HCT116 (cell line): ENCODE data around the gene FNDC3A. TPM values are rescaled to one million over a fixed set of nuclear protein-coding genes. Genes with fewer than 3 reads are reported as not detected.

Experiments
- ATAC-seq: fragments of 200-7000 bp; cut with Tn5 transposase; 2 replicates; pipeline ENCODE4 v1.9.1; 2020; ENCODE audit warnings: mild to moderate bottlenecking, moderate library complexity
- BruUV-seq: library from RNA; stranded (reverse); fragments of 400-500 nt; replicated peaks from 2 replicates; lab custom pipeline; 2021; lab: Mats Ljungman, UMichigan
- CTCF ChIA-PET: fragments of 300-600 bp; sonication (Branson Sonifier 250); formaldehyde crosslinking; loops from one replicate; lab custom pipeline; 2021; ENCODE audit warnings: antibody characterized with exemption; lab: Charles Lee
- POLR2A ChIA-PET: fragments of 300-600, 350-600 bp; sonication (Branson Sonifier 250); formaldehyde crosslinking; loops from one replicate; lab custom pipeline; 2021; ENCODE audit warnings: antibody characterized with exemption; lab: Charles Lee
- RAD21 ChIA-PET, 2 experiments: fragments of 300-600 bp; sonication (Branson Sonifier 250); formaldehyde crosslinking; loops; one replicate each; lab custom pipeline; 2023; ENCODE audit warnings: low total read pairs in 2 of 2; ENCODE audit not compliant: uncharacterized antibody in 2 of 2, unreplicated experiment in 2 of 2, low non-redundant PET in 1 of 2; lab: Charles Lee
- DNase-seq: peaks from one replicate; pipeline ENCODE4 v3.0.0-alpha.2; 2010; ENCODE audit warnings: low read depth, low spot score
- H2AFZ ChIP-seq: fragments of 200-600 bp; shearing (Covaris generic), sonication (generic); 2 replicates; pipeline ENCODE4 v1.6.1; 2017; ENCODE audit warnings: low read depth, mixed run types, mixed read lengths, antibody characterized with exemption, low read length; ENCODE audit not compliant: poor library complexity, severe bottlenecking
- H3K27ac ChIP-seq: 2 replicates; pipeline ENCODE4 v1.5.1; 2012; ENCODE audit warnings: low read depth, low read length
- H3K27me3 ChIP-seq: fragments of 200-600 bp; sonication (generic); 2 replicates; pipeline ENCODE4 v1.6.1; 2016; ENCODE audit warnings: mixed run types, low read length, mixed read lengths; ENCODE audit not compliant: insufficient read depth
- H3K36me3 ChIP-seq, 2 experiments: fragments of 200-500 bp in 1 of 2; fragments of 200-600 bp in 1 of 2; sonication (Bioruptor generic) in 1 of 2; sonication (generic) in 1 of 2; 2 replicates each; pipeline versions ENCODE4 v1.5.1 to v1.6.1; 2014 to 2016; ENCODE audit warnings: low read length in 2 of 2, inconsistent platforms in 1 of 2, mixed read lengths in 1 of 2, mixed run types in 1 of 2; ENCODE audit not compliant: insufficient read depth in 2 of 2, control insufficient read depth in 1 of 2
- H3K4me1 ChIP-seq, 2 experiments: fragments of 200-600 bp in 1 of 2; sonication (generic) in 1 of 2; 2 replicates each; pipeline versions ENCODE4 v1.5.1 to v1.6.1; 2012 to 2017; ENCODE audit warnings: low read length in 2 of 2, inconsistent platforms in 1 of 2, mild to moderate bottlenecking in 1 of 2, mixed read lengths in 1 of 2, mixed run types in 1 of 2, moderate library complexity in 1 of 2; ENCODE audit not compliant: insufficient read depth in 2 of 2, control insufficient read depth in 1 of 2
- H3K4me2 ChIP-seq: fragments of 200-600 bp; sonication (generic); 2 replicates; pipeline ENCODE4 v1.6.1; 2017; ENCODE audit warnings: mixed run types, low read length, mixed read lengths
- H3K4me3 ChIP-seq, 2 experiments: fragments of 200-600 bp in 1 of 2; sonication (generic) in 1 of 2; replicated peaks in 1 of 2; 2 replicates each; pipeline ENCODE4 v1.5.1; 2011 to 2016; ENCODE audit warnings: low read length in 2 of 2, control low read depth in 1 of 2, low read depth in 1 of 2, mild to moderate bottlenecking in 1 of 2, mixed read lengths in 1 of 2, mixed run types in 1 of 2
- H3K79me2 ChIP-seq: fragments of 200-600 bp; sonication (generic); 2 replicates; pipeline ENCODE4 v1.6.1; 2017; ENCODE audit warnings: mild to moderate bottlenecking, mixed run types, low read length, moderate library complexity, mixed read lengths; ENCODE audit not compliant: insufficient read depth
- H3K9ac ChIP-seq: fragments of 200-600 bp; sonication (generic); 2 replicates; pipeline ENCODE4 v1.6.1; 2016; ENCODE audit warnings: low read length, mixed read lengths
- H3K9me2 ChIP-seq: fragments of 200-600 bp; sonication (generic), shearing (Covaris generic); 2 replicates; pipeline ENCODE4 v1.6.1; 2017; ENCODE audit warnings: mixed run types, mild to moderate bottlenecking, moderate library complexity; ENCODE audit not compliant: insufficient read depth
- H3K9me3 ChIP-seq, 2 experiments: fragments of 200-500 bp in 1 of 2; fragments of 200-600 bp in 1 of 2; sonication (Bioruptor generic) in 1 of 2; sonication (generic) in 1 of 2; 2 replicates each; pipeline ENCODE4 v1.6.1; 2014 to 2017; ENCODE audit warnings: low read length in 2 of 2, mixed read lengths in 2 of 2, inconsistent platforms in 1 of 2, low read depth in 1 of 2, mild to moderate bottlenecking in 1 of 2, mixed run types in 1 of 2, moderate library complexity in 1 of 2; ENCODE audit not compliant: control insufficient read depth in 1 of 2, insufficient read depth in 1 of 2
- H4K20me1 ChIP-seq: fragments of 200-600 bp; sonication (generic), shearing (Covaris generic); 2 replicates; pipeline ENCODE4 v1.6.1; 2017; ENCODE audit warnings: mixed run types, mild to moderate bottlenecking, moderate library complexity; ENCODE audit not compliant: insufficient read depth
- CBX3 ChIP-seq: IDR thresholded peaks from 2 replicates; pipeline ENCODE4 v1.6.1; 2012; ENCODE audit warnings: low read depth
- EGR1 ChIP-seq: IDR thresholded peaks from 2 replicates; pipeline ENCODE4 v1.6.1; 2012; ENCODE audit warnings: low read depth
- EZH2 ChIP-seq: fragments of 200-600 bp; sonication (generic); IDR thresholded peaks from 2 replicates; pipeline ENCODE4 v1.6.1; 2017; ENCODE audit warnings: antibody characterized with exemption, mixed run types
- FOSL1 ChIP-seq: IDR thresholded peaks from 2 replicates; pipeline ENCODE4 v1.6.1; 2012; ENCODE audit warnings: low read depth
- MAX ChIP-seq: IDR thresholded peaks from 2 replicates; pipeline ENCODE4 v1.6.1; 2012
- POLR2A ChIP-seq: IDR thresholded peaks from 2 replicates; pipeline ENCODE4 v1.7.0; 2011; ENCODE audit warnings: borderline replicate concordance; ENCODE audit not compliant: insufficient read depth, insufficient read length; ENCODE audit errors: extremely low read depth
- RAD21 ChIP-seq: IDR thresholded peaks from 2 replicates; pipeline ENCODE4 v1.6.1; 2012; ENCODE audit warnings: low read depth, mild to moderate bottlenecking
- REST ChIP-seq: IDR thresholded peaks from 2 replicates; pipeline ENCODE4 v1.6.1; 2012; ENCODE audit warnings: low read depth
- SRF ChIP-seq: IDR thresholded peaks from 2 replicates; pipeline ENCODE4 v1.6.1; 2012; ENCODE audit warnings: low read depth
- TCF7L2 ChIP-seq: IDR thresholded peaks from 2 replicates; pipeline ENCODE4 v1.7.0; 2011; ENCODE audit warnings: borderline replicate concordance, inconsistent platforms; ENCODE audit not compliant: insufficient read depth, insufficient read length; ENCODE audit errors: extremely low read depth
- YY1 ChIP-seq: IDR thresholded peaks from 2 replicates; pipeline ENCODE4 v1.6.1; 2011; ENCODE audit warnings: low read length, low read depth, moderate library complexity, mild to moderate bottlenecking; ENCODE audit not compliant: insufficient replicate concordance; ENCODE audit errors: extremely low read depth
- ZNF274 ChIP-seq: fragments of 200-500 bp; sonication (Bioruptor generic); IDR thresholded peaks from 2 replicates; pipeline ENCODE4 v1.6.1; 2014; ENCODE audit warnings: mild to moderate bottlenecking, low read depth, low read length, inconsistent platforms
- intact Hi-C: fragments of 100-400 bp; cut with micrococcal nuclease; formaldehyde crosslinking; loops from 2 replicates; pipeline ENCODE4 v1.10.0; 2022
- total RNA-seq: library from RNA; stranded (reverse); gene quantifications from one replicate; pipeline ENCODE4 v1.2.1, GENCODE V29; 2021; ENCODE audit not compliant: unreplicated experiment
- TF ChIP-seq, protein P1 (sequence below): IDR thresholded peaks from 2 replicates; pipeline ENCODE4 v1.6.1; 2012
- TF ChIP-seq, protein P2 (sequence below): IDR thresholded peaks from 2 replicates; pipeline ENCODE4 v1.6.1; 2011; ENCODE audit warnings: mild to moderate bottlenecking, low read length, moderate library complexity; ENCODE audit not compliant: insufficient replicate concordance; ENCODE audit errors: extremely low read depth

The FNDC3A gene
- total RNA-seq, 1 experiment from 2014 or later, result 30.5 TPM

DNA sequence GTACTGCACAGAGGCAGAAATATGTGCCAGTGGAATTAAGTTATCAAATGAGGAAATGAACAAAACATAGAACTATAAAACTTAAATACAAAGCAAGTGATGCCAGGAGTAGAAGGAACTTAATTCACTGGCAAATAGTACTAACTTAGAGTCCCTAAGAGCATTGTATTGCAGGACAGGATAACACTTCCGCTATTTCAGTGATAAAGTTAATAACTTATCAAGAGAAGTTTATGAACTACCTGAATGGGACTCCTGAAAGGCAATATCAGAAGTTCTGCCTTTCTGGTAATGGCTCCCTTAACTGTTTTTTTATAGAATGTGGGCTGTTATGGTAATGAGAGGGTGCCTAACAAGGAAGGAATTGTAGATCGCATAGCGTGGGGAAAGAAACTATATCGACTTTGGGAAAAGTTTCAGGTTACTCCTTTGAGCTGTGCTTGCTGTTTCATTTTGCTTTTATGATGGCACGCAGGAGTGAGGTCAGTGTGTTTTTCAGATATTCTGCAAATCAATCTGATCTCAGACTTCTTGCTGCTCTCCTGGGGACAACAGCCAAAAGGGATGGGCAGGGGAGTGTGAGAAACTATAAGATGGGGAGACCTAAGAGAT, 149.1 kb downstream of the FNDC3A start:
- H3K36me3 ChIP-seq, result no peaks in the 10 kb centered on the region
- RAD21 ChIA-PET, result no interaction called here
- H3K79me2 ChIP-seq, result no peaks in the 10 kb centered on the region; the same call in 1 of the 2 replicates
- no peak overlapping the region for H3K9ac ChIP-seq
- no peak overlapping the region for H3K4me3 ChIP-seq
- no TSS peak for BruUV-seq
- no peak overlapping the region for H3K4me2 ChIP-seq
- no peak for DNase-seq
- TF ChIP-seq YY1 (no peak), REST (no peak), TCF7L2 (no peak), ZNF274 (no peak), SRF (no peak), POLR2A (no peak), EGR1 (no peak), EZH2 (no peak), RAD21 (no peak), FOSL1 (no peak), CBX3 (no peak), MAX (no peak)
- TF ChIP-seq, protein P1, sequence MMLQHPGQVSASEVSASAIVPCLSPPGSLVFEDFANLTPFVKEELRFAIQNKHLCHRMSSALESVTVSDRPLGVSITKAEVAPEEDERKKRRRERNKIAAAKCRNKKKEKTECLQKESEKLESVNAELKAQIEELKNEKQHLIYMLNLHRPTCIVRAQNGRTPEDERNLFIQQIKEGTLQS, result no peak
- TF ChIP-seq, protein P2, sequence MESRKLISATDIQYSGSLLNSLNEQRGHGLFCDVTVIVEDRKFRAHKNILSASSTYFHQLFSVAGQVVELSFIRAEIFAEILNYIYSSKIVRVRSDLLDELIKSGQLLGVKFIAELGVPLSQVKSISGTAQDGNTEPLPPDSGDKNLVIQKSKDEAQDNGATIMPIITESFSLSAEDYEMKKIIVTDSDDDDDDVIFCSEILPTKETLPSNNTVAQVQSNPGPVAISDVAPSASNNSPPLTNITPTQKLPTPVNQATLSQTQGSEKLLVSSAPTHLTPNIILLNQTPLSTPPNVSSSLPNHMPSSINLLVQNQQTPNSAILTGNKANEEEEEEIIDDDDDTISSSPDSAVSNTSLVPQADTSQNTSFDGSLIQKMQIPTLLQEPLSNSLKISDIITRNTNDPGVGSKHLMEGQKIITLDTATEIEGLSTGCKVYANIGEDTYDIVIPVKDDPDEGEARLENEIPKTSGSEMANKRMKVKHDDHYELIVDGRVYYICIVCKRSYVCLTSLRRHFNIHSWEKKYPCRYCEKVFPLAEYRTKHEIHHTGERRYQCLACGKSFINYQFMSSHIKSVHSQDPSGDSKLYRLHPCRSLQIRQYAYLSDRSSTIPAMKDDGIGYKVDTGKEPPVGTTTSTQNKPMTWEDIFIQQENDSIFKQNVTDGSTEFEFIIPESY, result no peak
- no peaks in the 10 kb centered on the region for H3K9me2 ChIP-seq
- H3K9me3 ChIP-seq, result no peaks in the 10 kb centered on the region
- H3K27me3 ChIP-seq, result no peaks in the 10 kb centered on the region
- H3K27ac ChIP-seq, result no peak overlapping the region
- POLR2A ChIA-PET, result no interaction called here
- CTCF ChIA-PET, result no interaction called here
- H3K4me1 ChIP-seq, result no peaks in the 10 kb centered on the region
- intact Hi-C loops, result no loop called here
- H4K20me1 ChIP-seq, result no peaks in the 10 kb centered on the region
- H2AFZ ChIP-seq, result no peak overlapping the region
- ATAC-seq, result no peak
